Measurements from ENCODE around the gene OR6P1.

DNA sequence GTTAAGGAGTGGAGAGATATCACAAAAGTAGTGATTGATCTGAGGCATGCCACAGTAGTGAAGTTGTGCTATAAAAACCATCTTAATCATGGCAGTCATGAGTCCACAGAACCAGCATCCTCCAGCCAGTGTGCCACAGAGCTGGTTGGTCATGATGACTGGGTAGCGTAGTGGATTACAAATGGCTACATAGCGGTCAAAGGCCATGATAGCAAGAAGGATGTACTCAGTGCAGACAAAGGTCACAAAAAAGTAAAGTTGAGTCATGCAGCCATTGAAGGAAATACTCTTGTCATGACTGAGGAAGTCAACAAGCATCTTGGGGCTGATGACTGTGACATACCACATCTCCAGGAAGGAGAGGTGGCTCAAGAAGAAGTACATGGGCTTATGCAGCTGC lies 22.8 kb downstream of the OR6P1 start:
- TF ChIP-seq, protein P1, sequence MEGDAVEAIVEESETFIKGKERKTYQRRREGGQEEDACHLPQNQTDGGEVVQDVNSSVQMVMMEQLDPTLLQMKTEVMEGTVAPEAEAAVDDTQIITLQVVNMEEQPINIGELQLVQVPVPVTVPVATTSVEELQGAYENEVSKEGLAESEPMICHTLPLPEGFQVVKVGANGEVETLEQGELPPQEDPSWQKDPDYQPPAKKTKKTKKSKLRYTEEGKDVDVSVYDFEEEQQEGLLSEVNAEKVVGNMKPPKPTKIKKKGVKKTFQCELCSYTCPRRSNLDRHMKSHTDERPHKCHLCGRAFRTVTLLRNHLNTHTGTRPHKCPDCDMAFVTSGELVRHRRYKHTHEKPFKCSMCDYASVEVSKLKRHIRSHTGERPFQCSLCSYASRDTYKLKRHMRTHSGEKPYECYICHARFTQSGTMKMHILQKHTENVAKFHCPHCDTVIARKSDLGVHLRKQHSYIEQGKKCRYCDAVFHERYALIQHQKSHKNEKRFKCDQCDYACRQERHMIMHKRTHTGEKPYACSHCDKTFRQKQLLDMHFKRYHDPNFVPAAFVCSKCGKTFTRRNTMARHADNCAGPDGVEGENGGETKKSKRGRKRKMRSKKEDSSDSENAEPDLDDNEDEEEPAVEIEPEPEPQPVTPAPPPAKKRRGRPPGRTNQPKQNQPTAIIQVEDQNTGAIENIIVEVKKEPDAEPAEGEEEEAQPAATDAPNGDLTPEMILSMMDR (conservative IDR thresholded peaks at IDR 0.05; ENCODE audit: low read depth, low read length): no peak
- TF ChIP-seq EZH2 (IDR thresholded peaks at IDR 0.05; ENCODE audit: low read length, unreplicated experiment): no peak
- TF ChIP-seq EZH2phosphoT487 (IDR thresholded peaks at IDR 0.05; ENCODE audit: borderline replicate concordance, low read length): no peak

All from PC-3 (cell line).